GM23248 (cell line): Measurements from ENCODE around the gene TGFB1.

Source experiments
- EZH2 ChIP-seq: fragments of 200-600 bp; sonication (generic); IDR thresholded peaks from 2 replicates; pipeline ENCODE4 v1.6.1; 2018; ENCODE audit warnings: antibody characterized with exemption, mild to moderate bottlenecking; ENCODE audit not compliant: insufficient read depth, poor library complexity, severe bottlenecking
- EZH2phosphoT487 ChIP-seq: fragments of 200-600 bp; sonication (generic); IDR thresholded peaks from 2 replicates; pipeline ENCODE4 v1.6.1; 2018; ENCODE audit warnings: antibody characterized with exemption, moderate library complexity, mild to moderate bottlenecking, low read depth; ENCODE audit not compliant: insufficient read depth

DNA sequence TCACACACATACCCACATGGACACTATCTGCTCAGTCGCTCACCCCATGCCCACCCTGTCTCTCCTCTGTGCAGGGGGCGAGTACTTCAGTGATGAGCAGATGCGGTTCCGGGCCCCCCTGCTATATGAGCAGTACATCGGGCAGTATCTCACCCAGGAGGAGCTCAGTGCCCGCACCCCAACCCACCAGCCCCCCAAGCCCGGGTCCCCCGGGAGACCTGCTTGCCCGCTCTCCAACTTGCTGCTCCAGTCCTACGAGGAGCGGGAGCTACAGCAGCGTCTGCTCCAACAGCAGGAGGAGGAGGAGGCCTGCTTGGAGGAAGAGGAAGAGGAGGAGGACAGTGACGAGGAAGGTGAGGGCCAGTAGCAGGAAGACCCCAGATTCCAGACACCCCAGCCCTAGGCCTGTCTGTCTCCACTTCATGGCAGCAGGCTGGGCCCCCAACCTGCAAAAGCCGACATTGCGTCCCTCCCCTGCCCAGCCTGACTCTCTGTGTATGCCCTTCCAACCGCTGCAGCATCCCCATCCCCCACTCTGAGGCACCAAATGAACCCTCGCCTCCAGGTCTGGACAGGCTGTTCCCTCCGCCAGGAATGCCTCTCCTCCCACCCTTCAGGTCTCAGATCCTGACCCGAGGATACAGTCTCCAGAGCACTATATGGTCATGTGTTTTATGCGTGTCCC is 34.1 kb downstream of the TGFB1 start:
- TF ChIP-seq EZH2 (no peak), EZH2phosphoT487 (no peak)
